Measurements from ENCODE around the gene THSD7A. TPM values are rescaled to one million over a fixed set of nuclear protein-coding genes. Genes with fewer than 3 reads are reported as not detected.

The THSD7A gene
- total and polyA plus RNA-seq, 2 of the 4 experiments (the other 2 are of a cell fraction), result 0.02 to 0.18 TPM

DNA sequence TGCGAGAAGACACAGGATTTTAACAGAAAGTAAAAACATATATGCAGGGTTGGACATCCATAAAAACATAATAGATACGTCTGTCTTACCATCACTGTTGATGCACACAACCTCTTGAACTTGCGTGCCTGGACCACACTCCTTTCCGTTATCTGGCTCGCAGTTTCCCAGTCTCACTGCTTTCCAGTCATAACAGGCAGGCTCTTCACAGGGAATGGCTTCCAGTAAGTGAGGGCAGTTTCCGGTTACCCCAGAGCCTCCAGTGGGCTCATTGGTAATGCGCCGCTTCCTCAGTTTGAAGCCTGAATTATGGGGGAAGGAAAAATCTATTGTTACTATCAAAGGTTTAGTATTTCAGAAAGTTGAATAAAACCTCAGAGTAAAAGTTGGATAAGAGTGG is 290.7 kb downstream of the THSD7A start:
- no TSS peak for BruUV-seq (replicated peaks)

More for the DNA sequence above, 290.7 kb downstream of the THSD7A start:
- Histone ChIP-seq H2AK5ac (ENCODE audit: low read depth, low read length) (no peak overlapping the region), H4K8ac (ENCODE audit: low read depth in 2 of 2, low read length in 2 of 2) (no peak overlapping the region), H3K18ac (ENCODE audit: low read depth, low read length) (no peak overlapping the region), H2BK120ac (ENCODE audit: low read depth, low read length) (no peak overlapping the region), H2AFZ (replicated peaks; ENCODE audit: low read length, poor library complexity) (no peak overlapping the region), H3K27ac (ENCODE audit: insufficient read depth, low read length) (no peak overlapping the region), H2AK9ac (replicated peaks; ENCODE audit: low read depth, low read length, poor library complexity) (no peak overlapping the region), H4K20me1 (ENCODE audit: insufficient read depth, low read length) (no peaks in the 10 kb centered on the region), H3K36me3 (ENCODE audit: control insufficient read depth, insufficient read depth, low read length) (no peaks in the 10 kb centered on the region), H3K79me1 (ENCODE audit: low read depth in 1 of 2, low read length in 2 of 2) (no peaks in the 10 kb centered on the region), H3K4me1 (ENCODE audit: control insufficient read depth, insufficient read depth, low read length) (no peaks in the 10 kb centered on the region), H3K56ac (ENCODE audit: extremely low read depth, insufficient read depth, low read length) (no peak overlapping the region), H4K5ac (ENCODE audit: low read depth, low read length) (no peak overlapping the region), H3K4me3 (ENCODE audit: insufficient read depth, low read depth, low read length) (no peak overlapping the region), H2BK20ac (ENCODE audit: low read depth, low read length) (no peak overlapping the region), H3K27me3 (ENCODE audit: control insufficient read depth, insufficient read depth, low read length) (no peaks in the 10 kb centered on the region), H3K23ac (ENCODE audit: low read depth, low read length) (no peak overlapping the region), H3K9me1 (ENCODE audit: insufficient read depth, low read length) (no peaks in the 10 kb centered on the region), H3K9me3 (ENCODE audit: control insufficient read depth, insufficient read depth, low read length) (peaks cover 3% of the 10 kb centered on the region), H2BK5ac (ENCODE audit: low read depth, low read length, poor library complexity, severe bottlenecking) (no peak overlapping the region), H3K4ac (ENCODE audit: low read depth, low read length) (no peak overlapping the region), H3K9ac (ENCODE audit: low read depth, low read length) (no peak overlapping the region), H2BK15ac (ENCODE audit: low read depth, low read length) (no peak overlapping the region), H4K91ac (ENCODE audit: insufficient read depth, low read depth, low read length) (no peak overlapping the region), H3K14ac (replicated peaks; ENCODE audit: low read depth, low read length) (no peak overlapping the region), H3K4me2 (ENCODE audit: low read depth, low read length) (no peak overlapping the region)
- ChIA-PET POLR2A (ENCODE audit: unreplicated experiment) (no interaction called here), CTCF (no interaction called here)
- dilution Hi-C loops (cut with HindIII; ENCODE audit: low sequenced_read_pairs, unreplicated experiment), result no loop called here
- 87% methylated on average over 4 of the region's 8 CpGs; no CpG with 5 or more reads in 1 of the 2 experiments for WGBS, 2 experiments (ENCODE audit: extremely low coverage in 2 of 2, insufficient read length in 1 of 2)
- in situ Hi-C loops (cut with MboI; ENCODE audit: low sequenced_read_pairs), result no loop called here
- intact Hi-C loops (cut with micrococcal nuclease), result no loop called here
- TF ChIP-seq, protein P1, sequence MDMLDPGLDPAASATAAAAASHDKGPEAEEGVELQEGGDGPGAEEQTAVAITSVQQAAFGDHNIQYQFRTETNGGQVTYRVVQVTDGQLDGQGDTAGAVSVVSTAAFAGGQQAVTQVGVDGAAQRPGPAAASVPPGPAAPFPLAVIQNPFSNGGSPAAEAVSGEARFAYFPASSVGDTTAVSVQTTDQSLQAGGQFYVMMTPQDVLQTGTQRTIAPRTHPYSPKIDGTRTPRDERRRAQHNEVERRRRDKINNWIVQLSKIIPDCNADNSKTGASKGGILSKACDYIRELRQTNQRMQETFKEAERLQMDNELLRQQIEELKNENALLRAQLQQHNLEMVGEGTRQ (IDR thresholded peaks at IDR 0.05; ENCODE audit: low read depth, low read length), result no peak
- TF ChIP-seq NFE2L2 (IDR thresholded peaks at IDR 0.05; ENCODE audit: low read depth, low read length) (no peak), MAZ (IDR thresholded peaks at IDR 0.05; ENCODE audit: borderline replicate concordance, low read depth, low read length) (no peak), SMC3 (IDR thresholded peaks at IDR 0.05; ENCODE audit: low read depth, low read length) (no peak), RAD21 (IDR thresholded peaks at IDR 0.05; ENCODE audit: low read length) (no peak), POLR2A (IDR thresholded peaks at IDR 0.05; ENCODE audit: low read depth, low read length) (no peak), FOS (IDR thresholded peaks at IDR 0.05; ENCODE audit: low read depth, low read length) (no peak), MXI1 (IDR thresholded peaks at IDR 0.05; ENCODE audit: borderline replicate concordance, low read depth, low read length) (no peak), CEBPB (IDR thresholded peaks at IDR 0.05; ENCODE audit: low read depth, low read length) (no peak), CHD1 (IDR thresholded peaks at IDR 0.05; ENCODE audit: low read depth, low read length) (no peak), BHLHE40 (IDR thresholded peaks at IDR 0.05; ENCODE audit: low read depth, low read length) (no peak), RCOR1 (IDR thresholded peaks at IDR 0.05; ENCODE audit: insufficient replicate concordance, low read length) (no peak)
- TF ChIP-seq, protein P2, sequence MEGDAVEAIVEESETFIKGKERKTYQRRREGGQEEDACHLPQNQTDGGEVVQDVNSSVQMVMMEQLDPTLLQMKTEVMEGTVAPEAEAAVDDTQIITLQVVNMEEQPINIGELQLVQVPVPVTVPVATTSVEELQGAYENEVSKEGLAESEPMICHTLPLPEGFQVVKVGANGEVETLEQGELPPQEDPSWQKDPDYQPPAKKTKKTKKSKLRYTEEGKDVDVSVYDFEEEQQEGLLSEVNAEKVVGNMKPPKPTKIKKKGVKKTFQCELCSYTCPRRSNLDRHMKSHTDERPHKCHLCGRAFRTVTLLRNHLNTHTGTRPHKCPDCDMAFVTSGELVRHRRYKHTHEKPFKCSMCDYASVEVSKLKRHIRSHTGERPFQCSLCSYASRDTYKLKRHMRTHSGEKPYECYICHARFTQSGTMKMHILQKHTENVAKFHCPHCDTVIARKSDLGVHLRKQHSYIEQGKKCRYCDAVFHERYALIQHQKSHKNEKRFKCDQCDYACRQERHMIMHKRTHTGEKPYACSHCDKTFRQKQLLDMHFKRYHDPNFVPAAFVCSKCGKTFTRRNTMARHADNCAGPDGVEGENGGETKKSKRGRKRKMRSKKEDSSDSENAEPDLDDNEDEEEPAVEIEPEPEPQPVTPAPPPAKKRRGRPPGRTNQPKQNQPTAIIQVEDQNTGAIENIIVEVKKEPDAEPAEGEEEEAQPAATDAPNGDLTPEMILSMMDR (conservative IDR thresholded peaks at IDR 0.05; ENCODE audit: low read depth, low read length), result no peak
- TF ChIP-seq, protein P3, sequence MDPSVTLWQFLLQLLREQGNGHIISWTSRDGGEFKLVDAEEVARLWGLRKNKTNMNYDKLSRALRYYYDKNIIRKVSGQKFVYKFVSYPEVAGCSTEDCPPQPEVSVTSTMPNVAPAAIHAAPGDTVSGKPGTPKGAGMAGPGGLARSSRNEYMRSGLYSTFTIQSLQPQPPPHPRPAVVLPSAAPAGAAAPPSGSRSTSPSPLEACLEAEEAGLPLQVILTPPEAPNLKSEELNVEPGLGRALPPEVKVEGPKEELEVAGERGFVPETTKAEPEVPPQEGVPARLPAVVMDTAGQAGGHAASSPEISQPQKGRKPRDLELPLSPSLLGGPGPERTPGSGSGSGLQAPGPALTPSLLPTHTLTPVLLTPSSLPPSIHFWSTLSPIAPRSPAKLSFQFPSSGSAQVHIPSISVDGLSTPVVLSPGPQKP (IDR thresholded peaks at IDR 0.05; ENCODE audit: borderline replicate concordance, low read depth, low read length), result no peak
- DNase-seq (no peak), ATAC-seq (ENCODE audit: low read depth) (no peak)

Measured in IMR-90 (cell line).